SU-DHL-6 (cell line): ENCODE data around the gene C2CD2.

Source experiments
- CTCF ChIP-seq: fragments of 200-600 bp; sonication (generic); IDR thresholded peaks from one replicate; pipeline ENCODE4 v1.5.1; 2017; ENCODE audit warnings: antibody characterized with exemption, mild to moderate bottlenecking, low read length, moderate library complexity; ENCODE audit not compliant: insufficient read depth, poor library complexity, severe bottlenecking
- EZH2phosphoT487 ChIP-seq: fragments of 200-600 bp; sonication (generic), shearing (Covaris generic); conservative IDR thresholded peaks from 2 replicates; pipeline ENCODE4 v1.6.1; 2018; ENCODE audit warnings: mild to moderate bottlenecking, antibody characterized with exemption, low read length, moderate library complexity, mixed read lengths

- TF ChIP-seq CTCF (no peak), EZH2phosphoT487 (no peak)
Measured at GRCh38 chr21:41861255-41861654, 92.6 kb downstream of the C2CD2 start.
